Fibroblast of the conjunctiva (primary cell): Measurements from ENCODE around the gene AREG.

ENCODE experiments used
- DNase-seq: peaks from one replicate; pipeline ENCODE4 v3.0.0-alpha.2; 2010; ENCODE audit warnings: low read depth

AREG gene

DNA sequence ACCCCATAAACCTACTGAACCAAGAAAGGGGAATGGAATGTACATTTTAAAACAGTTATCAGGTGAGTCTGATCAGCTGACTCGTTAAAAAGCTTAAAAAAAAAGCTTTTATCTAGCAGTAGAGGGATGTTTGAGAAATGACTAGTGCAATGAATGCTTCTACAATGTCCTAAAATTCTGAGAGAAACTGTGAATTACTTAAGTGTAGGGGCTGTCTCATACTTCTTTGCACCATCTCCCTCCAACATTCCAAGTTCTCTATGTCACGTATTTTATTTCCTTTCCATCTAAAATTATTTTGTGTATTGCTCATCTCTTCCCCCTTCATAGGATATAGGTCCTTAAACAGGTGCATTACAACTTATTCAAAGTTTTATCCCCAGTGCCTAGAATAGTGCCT lies 11.9 kb upstream of the AREG start:
- no peak for DNase-seq

DNA sequence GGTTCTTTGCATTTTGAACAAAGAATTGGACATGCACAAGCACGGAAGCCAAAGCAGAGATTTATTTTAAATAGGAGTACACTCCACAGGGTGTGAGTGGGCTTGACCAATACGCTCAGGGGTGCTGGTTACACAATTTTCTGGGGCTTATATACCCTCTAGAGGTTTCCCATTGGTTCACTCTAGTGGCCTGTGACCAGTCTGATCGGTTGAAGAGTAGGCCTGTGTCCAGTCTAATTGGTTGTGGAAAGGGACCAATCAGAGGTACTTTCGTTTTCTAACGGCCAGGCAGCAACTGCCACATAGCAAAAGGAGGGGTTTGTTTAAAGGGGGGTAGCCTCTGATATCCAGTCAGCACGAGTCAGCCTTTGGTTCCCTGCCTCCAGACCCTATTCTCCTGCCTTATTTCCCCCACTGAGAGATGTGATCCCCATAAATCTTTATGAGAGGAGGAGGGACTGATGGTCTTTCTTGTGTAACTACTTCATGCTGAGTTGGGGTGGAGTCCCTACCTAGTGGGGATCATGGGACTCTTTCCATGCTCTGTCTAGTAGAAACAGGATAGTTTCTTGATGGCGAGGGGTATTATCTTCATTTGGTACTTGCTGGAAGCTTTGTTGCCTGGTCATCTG lies 11.3 kb upstream of the AREG start:
- DNase-seq, result no peak

DNA sequence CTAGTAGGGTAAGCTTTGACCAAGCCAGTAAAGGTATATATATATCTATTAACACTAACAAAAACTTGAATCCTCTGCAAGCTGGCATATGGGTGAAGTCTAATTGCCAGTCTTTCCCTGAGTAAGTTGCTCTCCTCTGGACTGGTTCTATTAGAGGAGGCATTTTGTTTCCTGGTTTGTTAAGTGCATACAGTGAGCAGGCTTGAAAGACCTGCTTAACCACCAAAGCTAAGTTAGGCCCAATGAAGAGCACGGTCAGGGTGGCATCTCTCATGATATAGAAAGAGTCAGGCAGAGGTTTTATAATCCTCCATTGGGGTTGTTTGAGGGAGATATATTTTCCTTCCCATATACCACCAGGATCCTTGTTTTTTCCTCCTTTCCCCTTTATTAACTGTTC lies 9.6 kb upstream of the AREG start:
- no peak for DNase-seq

DNA sequence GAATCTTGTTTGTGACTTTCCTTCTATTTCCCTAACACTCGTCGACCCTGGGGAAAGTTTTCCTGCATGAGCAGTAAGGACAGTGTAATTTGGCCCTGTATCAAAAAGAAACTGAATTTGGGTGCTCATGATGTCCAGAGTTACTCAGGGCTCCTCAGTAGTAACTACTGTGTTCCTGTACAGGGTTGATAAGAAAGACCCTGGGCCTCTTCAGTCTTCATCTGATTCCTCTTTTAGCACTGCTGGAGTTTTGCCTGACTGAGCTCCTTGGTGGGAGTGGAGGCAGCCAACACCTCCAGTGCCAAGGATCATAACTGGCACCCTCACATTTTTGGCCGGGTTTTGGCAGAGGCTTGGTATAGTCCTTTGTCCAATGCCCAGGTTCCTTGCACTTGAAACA lies 7.1 kb upstream of the AREG start:
- no peak for DNase-seq

DNA sequence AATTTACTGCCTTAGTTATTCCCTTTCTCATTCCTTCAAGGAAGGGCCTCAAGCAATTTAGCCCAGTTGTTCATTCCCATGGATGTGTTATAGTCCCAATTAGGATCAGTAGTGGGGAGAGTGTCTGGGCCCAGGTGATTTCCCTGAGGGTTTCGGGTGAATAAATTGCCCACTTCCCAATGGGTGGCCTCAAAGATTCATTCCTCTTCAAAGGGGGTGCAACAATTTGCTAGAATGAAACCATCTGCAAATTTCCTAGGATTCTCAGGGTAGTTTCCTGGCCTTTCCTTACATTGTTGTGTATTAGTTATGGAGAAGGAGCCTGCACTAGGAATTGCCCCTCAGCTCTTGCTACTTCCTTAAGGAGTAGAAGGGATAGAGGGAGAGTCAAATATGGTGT lies 6.3 kb upstream of the AREG start:
- no peak for DNase-seq

DNA sequence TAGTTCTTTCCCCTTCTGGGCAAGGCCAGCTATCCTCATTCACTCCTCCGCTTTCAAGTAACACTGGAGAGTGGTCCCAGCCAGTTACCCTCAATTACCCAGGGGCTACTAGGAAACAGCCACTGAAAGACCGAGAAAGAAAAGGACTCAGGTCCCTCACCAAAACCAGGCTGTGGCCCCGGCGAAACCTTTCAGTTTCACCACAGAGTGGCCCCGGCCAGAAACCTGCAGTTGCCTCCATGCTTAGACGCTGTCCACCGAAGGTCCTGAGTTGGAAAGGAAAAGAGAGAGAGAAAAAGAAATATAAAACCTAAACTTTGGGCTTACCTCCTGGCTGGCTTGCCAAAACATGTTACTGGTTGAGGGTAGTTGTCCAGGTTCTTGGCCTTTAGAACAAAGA lies 5.0 kb upstream of the AREG start:
- no peak for DNase-seq

DNA sequence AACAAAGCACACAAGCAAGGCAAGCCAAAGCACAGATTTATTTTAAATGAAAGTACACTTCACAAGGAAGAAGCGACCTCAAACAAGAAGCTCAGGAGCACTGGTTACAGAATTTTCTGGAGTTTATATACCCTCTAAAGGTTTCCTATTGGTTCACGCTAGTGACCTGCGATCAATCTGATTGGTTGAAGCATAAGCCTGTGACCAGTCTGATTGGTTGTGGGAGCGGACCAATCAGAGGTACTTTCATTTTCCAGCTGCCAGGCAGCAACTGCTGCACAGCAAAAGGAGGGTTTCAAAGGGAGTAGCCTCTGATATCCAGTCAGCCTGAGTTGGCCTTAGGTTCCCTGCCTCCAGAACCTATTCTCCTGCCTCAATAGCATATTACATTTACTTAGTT lies 4.6 kb upstream of the AREG start:
- DNase-seq, result no peak

DNA sequence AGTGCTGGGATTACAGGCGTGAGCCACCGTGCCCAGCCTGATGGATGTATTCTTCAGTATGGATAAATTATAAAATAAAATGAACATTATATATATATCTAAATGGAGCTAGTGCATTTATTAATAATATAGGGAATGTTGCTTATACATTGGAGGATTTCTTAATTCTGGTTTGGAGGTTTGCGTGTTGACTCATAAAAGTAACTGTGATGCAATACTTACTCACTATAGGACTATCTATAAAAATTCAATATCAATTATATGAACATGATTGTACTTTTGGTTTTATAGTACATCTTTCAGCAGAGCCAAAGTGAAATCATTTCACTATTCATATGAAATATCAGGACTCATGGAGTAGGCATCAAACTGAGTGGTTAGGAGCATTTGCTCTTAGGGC lies 3.2 kb upstream of the AREG start:
- no peak for DNase-seq

DNA sequence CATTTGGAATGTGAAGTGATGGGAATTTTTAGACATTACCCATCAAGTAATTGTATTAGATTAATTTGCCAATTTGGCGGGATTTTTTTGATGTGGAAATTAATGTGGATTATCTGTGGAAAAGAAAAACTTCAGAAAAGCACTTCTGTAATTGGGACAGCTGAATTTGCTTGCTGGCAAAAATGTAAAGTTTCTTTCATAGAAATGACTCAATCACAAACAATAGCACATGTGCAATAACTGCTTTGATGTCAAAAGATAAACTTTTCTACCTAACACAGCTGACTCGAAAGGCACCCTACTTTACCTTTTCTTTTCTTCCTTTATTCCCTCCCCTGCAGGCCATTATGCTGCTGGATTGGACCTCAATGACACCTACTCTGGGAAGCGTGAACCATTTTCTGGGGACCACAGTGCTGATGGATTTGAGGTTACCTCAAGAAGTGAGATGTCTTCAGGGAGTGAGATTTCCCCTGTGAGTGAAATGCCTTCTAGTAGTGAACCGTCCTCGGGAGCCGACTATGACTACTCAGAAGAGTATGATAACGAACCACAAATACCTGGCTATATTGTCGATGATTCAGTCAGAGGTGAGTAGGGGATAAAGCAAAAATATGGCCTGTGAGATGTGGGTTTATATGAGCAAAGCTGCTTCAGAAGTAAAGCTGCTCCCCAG lies 1.4 kb downstream of the AREG start:
- no peak for DNase-seq

DNA sequence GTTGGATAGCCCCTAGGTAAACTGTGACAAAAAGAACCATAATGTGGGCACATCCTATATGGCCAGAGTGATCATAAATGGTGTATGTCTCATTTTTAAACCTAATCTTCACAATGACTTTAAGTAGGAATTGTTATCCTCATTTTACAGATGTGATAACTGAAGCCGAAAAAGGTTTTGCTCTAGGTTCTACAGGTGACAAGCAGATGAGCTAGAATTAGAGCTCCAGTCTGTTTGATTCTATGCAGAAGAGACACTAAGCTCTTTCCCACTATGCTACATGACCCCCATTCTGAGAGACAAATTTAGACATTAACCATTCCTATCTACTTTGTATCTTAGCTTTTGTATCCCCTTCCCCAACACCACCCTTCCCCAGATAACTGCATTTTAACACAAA lies 2.0 kb downstream of the AREG start:
- DNase-seq, result no peak

DNA sequence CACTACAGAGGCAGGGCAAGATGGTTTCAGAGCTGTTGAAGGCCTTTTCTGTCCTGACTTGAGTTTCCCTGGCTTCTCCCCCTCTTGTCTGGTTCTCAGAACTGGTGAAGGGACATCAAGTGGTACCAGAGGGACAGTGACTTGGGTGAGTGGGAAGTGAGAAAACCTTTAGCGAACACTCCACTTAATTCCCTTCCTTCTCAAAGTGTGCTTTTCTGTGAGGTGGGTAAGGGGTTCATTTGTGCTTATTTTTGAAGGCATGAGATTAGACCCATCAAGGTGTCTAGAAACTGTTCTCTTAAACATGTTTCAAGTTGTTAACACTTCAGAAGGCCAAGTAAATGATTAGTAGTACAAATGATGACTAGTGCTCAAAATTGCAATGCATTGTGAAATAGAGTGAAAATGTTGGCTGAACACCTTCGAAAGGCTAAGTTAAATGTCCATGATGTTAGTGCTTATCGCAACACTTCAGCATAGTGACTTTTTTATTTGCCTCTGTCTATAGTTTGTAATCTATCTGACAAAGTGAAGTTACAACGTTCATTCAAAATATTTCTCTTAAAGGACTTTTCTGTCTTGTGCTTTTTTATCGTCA lies 2.8 kb downstream of the AREG start:
- DNase-seq, result no peak

DNA sequence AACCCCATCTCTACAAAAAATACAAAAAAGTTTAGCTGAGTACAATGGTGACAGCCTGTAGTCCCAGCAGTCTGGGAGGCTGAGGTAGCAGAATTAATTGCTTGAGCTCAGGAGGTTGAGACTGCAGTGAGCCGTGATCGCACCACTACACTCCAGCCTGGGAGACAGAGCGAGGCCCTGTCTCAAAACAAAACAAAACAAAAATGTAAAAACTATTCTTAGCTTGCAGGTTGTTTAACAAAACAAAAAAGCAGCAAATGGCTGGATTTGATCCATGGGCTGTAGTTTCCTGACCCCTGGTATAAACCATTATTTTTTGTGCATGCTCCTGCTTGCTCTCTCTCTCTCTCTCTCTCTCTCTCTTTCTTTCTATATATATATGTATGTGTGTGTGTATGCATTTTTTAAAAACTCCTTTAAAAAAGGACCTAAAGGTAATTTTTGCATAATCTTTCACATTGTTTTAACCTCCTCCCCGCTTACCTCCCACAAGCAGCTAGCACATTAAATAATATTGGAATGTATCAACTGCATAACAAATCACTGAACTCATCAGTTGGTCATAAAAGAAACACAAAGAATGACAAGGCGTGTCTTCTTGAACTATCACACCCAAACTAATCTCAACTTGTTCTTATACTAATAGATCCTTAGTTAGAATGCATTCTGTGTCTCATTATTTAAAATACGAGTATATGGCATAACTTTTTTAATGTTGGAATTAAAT lies 4.8 kb downstream of the AREG start:
- no peak for DNase-seq

DNA sequence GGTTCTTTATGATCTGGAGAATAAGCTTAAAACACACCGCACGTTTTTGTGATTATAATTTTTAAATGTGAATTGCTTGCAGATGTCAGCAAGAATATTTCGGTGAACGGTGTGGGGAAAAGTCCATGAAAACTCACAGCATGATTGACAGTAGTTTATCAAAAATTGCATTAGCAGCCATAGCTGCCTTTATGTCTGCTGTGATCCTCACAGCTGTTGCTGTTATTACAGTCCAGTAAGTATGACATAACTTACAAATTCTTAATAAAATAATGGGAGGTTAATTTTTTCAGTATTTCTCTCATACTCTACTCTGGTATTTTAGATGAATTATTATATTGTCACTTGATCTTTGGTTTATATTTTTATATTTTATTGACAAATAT lies 5.4 kb downstream of the AREG start:
- no peak for DNase-seq

DNA sequence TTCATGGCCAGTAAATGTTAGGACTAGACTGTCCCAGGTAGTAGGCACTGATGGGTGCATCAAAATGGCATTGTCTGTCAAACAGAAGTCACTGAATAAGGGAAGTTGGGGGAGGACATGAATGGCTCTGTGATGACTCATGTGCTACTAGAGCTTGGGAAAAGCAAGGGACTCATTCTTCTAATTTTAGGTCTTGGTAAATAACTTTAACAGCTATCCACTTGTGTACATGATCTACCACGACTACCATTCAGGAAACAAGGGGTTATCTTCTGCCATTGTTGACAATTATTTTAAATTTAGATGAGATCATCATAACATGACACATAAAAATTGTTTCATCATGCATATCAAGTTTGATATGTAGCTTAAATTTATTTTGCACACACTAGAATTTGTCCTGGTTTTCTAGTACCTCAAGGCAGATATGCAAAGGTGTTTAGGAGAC lies 6.3 kb downstream of the AREG start:
- DNase-seq, result peak; percentile 16

DNA sequence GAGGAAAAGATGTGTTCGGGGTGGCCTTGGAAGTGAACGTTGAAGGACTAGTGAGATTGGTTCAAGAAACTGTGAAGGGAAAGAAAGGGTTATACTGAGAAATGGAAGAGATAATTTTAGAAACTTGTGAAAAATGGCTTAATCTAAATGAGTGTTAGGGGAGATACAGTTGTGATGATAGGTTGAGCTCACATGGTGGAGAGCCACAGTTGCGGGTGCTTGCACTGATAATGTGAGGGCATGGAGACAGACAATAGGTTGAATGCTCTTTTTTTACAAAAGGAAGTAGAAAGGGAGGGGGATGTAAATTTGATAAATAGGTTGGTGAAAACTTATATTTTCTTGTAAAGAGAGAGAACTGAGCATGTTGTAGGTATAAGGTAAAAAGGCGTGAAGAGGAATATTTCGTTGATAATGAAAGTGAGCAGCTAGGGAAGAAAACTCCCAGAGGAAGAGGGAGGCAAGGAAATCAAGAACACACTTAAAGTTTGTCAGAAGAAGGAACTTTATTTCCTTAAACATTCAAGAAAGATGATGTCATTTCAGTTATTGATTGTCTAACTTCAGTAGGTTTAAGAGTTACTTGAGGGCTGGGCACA lies 8.2 kb downstream of the AREG start:
- DNase-seq, result no peak

DNA sequence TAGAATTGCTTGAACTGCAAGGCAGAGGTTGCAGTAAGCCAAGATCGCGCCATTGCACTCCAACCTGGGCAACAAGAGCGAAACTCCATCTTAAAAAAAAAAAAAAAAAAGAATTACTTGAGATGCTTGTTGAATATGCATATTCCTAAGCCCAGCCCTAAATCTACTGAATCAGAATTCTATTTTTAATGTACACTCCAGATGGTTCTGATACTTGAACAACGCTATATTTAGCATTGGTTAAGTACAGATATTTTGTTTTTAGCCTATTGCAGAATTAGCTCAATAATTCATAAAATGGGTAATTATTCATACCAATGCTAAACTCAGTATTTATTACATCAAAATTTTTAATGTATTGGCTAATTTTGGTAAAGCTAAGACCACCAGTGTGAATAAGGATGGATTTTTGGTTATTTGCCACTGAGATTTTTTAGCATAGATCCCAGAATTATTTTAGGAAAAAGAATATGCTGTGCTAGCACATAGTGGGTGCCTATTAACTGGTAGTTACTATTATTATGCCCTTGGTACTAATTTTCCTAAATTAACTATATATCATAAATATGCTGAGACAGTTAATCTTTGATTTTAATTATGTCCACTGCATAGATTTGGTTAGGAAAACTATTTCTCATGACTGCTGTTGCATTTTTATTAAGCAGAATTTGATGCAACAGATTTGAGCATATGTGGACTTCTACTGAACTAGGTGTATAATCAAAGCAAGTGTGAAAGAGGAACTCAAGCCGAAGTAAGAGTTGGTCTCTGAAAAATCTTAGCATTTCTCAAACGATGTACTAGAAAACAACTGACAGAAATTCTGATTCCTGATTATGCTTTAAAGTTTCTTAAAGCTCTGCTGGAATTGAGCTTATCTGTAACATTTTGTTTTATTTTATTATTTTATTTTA lies 9.2 kb downstream of the AREG start:
- DNase-seq, result no peak

DNA sequence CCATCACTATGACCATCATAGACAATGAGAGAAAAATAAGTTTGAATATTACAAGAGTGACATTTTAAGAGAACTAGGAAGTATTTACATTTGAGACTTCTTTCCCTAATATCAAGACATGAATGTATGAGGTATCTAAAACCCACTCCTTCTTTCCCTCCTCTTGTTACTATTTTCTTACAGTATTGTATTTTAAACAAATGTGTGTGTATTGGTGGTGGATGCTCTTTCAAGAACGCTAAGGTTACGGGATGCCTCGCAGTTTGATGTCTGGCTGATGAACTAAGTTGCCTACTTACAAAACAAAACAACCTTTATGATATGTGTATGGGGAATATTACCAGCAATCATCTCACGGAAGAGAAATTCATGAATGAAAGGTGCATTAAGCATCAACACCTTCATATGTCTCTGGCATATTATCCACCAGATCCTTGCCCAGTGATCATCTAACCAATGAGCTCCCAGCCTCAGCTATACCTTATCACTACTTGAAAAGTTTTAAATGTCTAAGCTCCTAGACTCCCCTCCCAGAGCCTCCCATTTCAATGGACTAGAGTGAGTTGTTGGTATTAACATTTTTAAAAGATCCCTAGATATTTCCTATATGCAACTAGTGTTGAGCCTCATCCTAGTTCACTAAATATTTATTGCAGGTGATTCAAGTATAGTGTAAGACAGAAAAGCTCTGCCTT lies 10.6 kb downstream of the AREG start:
- no peak for DNase-seq

DNA sequence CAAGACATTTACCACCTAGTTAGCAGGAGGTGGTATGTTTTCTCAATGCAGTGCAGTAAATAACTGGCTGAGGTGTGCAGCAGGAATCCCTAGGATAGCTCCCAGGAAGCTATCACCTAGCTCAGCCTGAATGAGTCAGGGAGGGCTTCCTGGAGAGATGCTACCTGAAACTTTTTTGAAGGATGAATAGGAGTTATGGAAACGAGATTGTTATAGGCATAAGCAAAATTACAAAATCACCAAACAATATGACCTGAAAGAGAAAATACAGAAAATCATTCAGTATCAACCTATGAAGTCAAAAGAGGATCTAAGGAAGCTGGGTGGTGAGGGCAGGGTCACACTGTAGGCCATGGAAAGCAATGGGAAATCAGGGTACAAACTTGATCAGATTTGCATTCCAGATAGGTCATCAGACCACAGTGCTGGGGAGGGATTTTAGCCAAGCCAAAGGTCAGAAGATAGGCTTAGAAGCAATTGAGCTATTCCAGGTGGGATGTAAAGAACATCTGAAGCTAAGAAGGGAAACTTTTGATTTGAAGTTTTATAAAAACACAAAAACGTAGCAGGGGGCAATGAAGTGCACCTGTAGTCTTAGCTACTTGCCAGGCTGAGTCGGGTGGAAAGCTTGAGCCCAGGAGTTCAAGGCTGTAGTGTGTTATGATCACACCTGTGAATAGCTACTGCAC lies 11.3 kb downstream of the AREG start:
- no peak for DNase-seq

DNA sequence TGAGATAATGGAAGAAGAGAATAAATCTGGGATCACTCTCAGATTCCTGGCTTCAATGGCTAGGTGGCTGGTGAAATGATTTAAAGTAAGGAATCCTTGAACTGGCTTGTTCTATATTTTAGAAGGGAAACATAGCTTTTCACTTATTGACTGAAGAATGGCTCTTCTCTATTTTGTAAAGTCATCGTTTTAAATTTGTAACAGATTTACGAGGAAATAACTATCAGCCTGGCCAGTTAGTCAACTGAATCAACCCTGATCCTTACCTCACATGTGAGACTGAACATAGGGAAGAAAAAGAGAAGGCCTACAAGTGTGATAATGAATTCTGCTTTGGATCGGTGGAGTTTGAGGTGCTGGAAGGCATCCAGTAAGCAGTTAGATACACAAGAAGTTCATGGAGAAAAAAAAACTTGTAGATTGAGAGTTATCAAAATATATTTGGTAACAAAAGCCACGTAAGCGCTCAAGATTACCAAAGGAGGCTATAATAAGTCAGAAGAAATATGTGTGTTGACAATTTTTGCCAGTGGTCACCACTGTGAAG lies 12.0 kb downstream of the AREG start:
- DNase-seq, result no peak

DNA sequence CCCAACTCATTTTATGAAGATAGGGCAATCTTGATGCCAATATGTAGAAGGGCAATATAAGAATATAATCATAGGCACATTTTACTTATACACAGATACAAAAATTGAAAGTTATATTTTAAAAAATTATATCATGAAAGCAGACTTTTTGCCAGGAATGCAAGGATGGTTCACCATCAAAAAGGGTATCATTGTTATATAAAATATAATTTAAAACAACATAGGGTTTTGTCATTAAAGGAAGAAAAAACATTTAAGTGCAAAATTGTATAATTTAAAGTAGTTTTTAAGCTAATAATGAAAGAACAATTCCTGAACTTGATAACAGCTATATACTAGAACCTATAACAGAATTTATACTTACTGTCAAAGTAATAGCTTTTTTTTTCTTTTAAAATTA lies 15.9 kb downstream of the AREG start:
- no peak for DNase-seq
